OCI-LY1 (cell line): Measurements from ENCODE around the gene CCDC85C.

Source experiments
- EZH2 ChIP-seq: fragments of 200-600 bp; sonication (generic), shearing (Covaris generic); IDR thresholded peaks from 2 replicates; pipeline ENCODE4 v1.8.0; 2017; ENCODE audit warnings: borderline replicate concordance, mixed run types, mild to moderate bottlenecking, antibody characterized with exemption, low read length, moderate library complexity, mixed read lengths
- TF ChIP-seq, protein P1 (sequence below): fragments of 200-600 bp; sonication (generic), shearing (Covaris generic); IDR thresholded peaks from 2 replicates; pipeline ENCODE4 v1.5.1; 2017; ENCODE audit warnings: mild to moderate bottlenecking, antibody characterized with exemption, low read length, moderate library complexity, mixed read lengths

DNA sequence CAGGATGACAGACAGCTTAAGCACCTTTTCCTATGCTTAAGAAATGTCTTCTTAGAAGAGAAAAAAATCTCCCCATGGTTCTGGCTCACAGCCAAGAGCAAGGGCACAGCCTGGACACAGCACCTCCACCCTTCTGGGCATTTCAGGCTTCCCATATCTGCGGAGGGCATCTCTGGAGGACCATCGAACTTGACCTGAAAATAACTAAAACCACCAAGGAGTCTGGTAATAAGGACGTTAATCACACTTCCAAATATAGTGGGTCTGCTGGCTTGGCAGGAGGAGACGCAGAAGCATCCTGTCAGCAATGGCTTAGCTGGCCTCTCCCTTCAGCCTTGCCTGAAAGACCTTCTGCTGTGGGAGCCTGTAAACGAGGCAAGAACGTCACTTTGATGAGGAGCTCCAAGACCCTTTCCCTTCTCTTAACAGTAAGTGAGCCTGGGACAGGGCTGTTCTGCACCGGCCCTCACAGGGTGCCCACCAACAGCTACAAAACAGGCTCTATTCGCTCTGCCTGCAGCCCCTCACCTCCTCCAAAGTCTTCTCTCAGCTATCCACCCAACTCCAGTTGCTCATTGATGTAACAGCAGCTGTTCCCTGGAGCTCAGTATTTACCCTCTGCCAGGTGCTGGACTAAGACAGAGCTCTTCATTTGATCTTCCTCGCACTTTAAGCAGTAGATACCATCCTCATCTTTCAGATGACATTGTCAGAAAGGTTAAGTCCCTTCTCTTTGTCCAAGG is 136.5 kb downstream of the CCDC85C start:
- TF ChIP-seq, protein P1, sequence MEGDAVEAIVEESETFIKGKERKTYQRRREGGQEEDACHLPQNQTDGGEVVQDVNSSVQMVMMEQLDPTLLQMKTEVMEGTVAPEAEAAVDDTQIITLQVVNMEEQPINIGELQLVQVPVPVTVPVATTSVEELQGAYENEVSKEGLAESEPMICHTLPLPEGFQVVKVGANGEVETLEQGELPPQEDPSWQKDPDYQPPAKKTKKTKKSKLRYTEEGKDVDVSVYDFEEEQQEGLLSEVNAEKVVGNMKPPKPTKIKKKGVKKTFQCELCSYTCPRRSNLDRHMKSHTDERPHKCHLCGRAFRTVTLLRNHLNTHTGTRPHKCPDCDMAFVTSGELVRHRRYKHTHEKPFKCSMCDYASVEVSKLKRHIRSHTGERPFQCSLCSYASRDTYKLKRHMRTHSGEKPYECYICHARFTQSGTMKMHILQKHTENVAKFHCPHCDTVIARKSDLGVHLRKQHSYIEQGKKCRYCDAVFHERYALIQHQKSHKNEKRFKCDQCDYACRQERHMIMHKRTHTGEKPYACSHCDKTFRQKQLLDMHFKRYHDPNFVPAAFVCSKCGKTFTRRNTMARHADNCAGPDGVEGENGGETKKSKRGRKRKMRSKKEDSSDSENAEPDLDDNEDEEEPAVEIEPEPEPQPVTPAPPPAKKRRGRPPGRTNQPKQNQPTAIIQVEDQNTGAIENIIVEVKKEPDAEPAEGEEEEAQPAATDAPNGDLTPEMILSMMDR: no peak
- TF ChIP-seq EZH2: no peak
